Measurements from ENCODE around the gene MZT2B. TPM values are rescaled to one million over a fixed set of nuclear protein-coding genes. Genes with fewer than 3 reads are reported as not detected.
"Not testable (repeated sequence)": the region's sequence is repeated elsewhere in the genome, so short reads cannot be mapped to it uniquely, and the experiment has no call there.

MZT2B gene
- total RNA-seq, 1 experiment from 2014 or later = 198 TPM

DNA sequence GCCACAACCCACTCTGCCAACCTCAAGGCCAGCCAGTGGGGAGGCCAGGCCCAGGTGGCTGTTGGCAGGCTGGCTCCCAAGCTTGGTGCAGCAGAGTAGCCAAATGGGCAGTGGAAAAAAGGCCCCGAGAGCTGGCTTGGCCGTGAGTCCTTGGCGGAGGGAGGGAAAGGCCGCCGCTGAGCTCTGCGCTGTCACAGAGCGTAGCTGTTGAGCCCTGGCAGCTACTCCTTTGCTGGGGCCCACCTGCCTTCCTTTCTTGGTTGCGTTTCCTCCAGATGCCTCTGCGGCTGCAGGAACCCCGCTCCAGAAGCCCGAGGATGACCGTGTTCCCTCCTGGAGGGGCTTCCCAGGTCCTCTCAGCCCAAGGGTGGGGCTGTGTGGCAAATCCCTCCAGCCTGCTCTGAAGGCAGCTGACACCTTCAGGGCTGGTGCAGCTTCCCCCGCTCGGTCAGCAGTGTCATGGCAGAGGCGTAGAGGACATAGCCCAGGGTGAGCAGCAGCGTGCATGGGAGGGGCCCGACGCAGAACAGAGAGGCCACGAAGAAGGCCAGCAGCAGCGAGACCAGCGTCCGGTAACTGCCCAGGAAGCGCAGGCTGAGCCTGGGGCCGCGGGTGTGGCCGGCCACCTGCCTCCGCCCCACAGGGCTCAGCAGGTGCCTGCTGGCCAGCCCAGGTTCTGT, 29.8 kb upstream of the MZT2B start:
- not testable (repeated sequence) for H4K8ac ChIP-seq (replicated peaks; ENCODE audit: insufficient read length, low read depth, low read length); H3K23me2 ChIP-seq (ENCODE audit: insufficient read length, low read depth, low read length, poor library complexity, severe bottlenecking); H3K4me1 Mint-ChIP-seq; H3K27me3 ChIP-seq (ENCODE audit: insufficient read depth, low read length); H2BK15ac ChIP-seq (ENCODE audit: low read depth, low read length); H4K91ac ChIP-seq (ENCODE audit: insufficient read length, low read depth, low read length); H3K27ac Mint-ChIP-seq; H3K14ac ChIP-seq (ENCODE audit: insufficient read depth, low read length); H3K23ac ChIP-seq (ENCODE audit: insufficient read length, low read depth, low read length); H3K9me3 ChIP-seq (ENCODE audit: control insufficient read depth, low read depth, low read length); H2AK5ac ChIP-seq (ENCODE audit: insufficient read length, low read length); H4K20me1 ChIP-seq (ENCODE audit: control insufficient read depth, insufficient read depth, insufficient read length); H3K9ac ChIP-seq (ENCODE audit: extremely low read depth, insufficient read length, low read length); H3K4me3 Mint-ChIP-seq; H3K4ac ChIP-seq (ENCODE audit: low read depth, low read length); H3K18ac ChIP-seq (ENCODE audit: insufficient read length, low read depth, low read length); H3K56ac ChIP-seq (ENCODE audit: insufficient read length, low read depth, low read length); H4K5ac ChIP-seq (ENCODE audit: insufficient read length, low read depth, low read length); DNase-seq; H2BK5ac ChIP-seq (ENCODE audit: insufficient read length, low read length); H2BK20ac ChIP-seq (ENCODE audit: low read depth, low read length, poor library complexity, severe bottlenecking); H3K27me3 Mint-ChIP-seq (ENCODE audit: low read depth); H3K9me3 Mint-ChIP-seq; H3K79me1 ChIP-seq (ENCODE audit: insufficient read depth, low read depth, low read length, poor library complexity, severe bottlenecking); H3T11ph ChIP-seq (ENCODE audit: low read length); H2BK120ac ChIP-seq (ENCODE audit: low read depth, low read length, poor library complexity, severe bottlenecking); H3K4me2 ChIP-seq (ENCODE audit: insufficient read depth, insufficient read length, low read length); H3K4me1 ChIP-seq (ENCODE audit: insufficient read depth, low read length); H2AFZ ChIP-seq (ENCODE audit: low read length); H3K79me2 ChIP-seq (ENCODE audit: insufficient read depth, low read length); H3K27ac ChIP-seq (ENCODE audit: insufficient read length, low read depth, low read length); H2BK12ac ChIP-seq (ENCODE audit: insufficient read length, low read depth, low read length)
- peaks cover 7 to 39% (median 35%) of the 10 kb centered on the region in 3 experiments; a peak in 6 of 7 replicates for H3K36me3 Mint-ChIP-seq (ENCODE audit: insufficient read depth in 1 of 3, low read depth in 3 of 3)
- WGBS (ENCODE audit: extremely low coverage, insufficient read length, low lambda C conversion rate) = no CpG with 5 or more reads among the region's 27 CpGs

Data from H9 (cell line).